Measurements from ENCODE around the gene LRRC63. TPM values are rescaled to one million over a fixed set of nuclear protein-coding genes. Genes with fewer than 3 reads are reported as not detected.

Gene LRRC63
- total RNA-seq, 1 experiment from 2014 or later, result not detected

DNA sequence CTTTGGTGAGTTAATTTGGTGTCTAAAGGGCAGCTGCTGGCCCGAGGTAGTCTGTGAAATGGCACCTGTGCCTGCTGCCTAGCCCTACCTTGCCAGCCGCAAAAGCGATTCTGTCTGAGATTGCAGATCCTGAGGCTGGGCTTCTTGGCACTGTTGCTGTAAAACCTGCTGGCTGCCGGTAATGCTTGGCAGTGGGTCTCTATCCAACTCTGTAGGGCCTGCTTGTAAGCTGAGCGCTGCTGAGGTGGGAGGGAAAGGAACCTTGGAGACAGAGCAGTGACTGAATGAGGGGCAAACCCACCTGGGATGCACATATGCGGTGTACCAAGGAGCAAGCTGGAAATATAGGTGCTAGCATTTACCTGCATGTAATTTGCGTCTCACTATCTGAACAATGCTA, 41.5 kb upstream of the LRRC63 start:
- H3K4me3 ChIP-seq (ENCODE audit: low read depth, low read length), result no peak overlapping the region
- no peak overlapping the region for H3K4me3 Mint-ChIP-seq (ENCODE audit: unreplicated experiment)
- peaks cover 6% of the 10 kb centered on the region for H3K36me3 Mint-ChIP-seq (ENCODE audit: insufficient read depth, unreplicated experiment)
- intact Hi-C loops (cut with micrococcal nuclease; ENCODE audit: unreplicated experiment), result no loop called here
- no peaks in the 10 kb centered on the region for H3K36me3 ChIP-seq (ENCODE audit: control insufficient read depth, insufficient read depth, low read length)
- no peak overlapping the region for H3K27ac Mint-ChIP-seq (ENCODE audit: unreplicated experiment)
- ChIA-PET CTCF (interaction anchor here (1.0 kb wide), 1 partner anchor 121 kb away, joined by 3 read pairs; no protein-coding TSS in a partner anchor), POLR2A (no interaction called here)
- no peaks in the 10 kb centered on the region for H3K9me3 ChIP-seq
- no peaks in the 10 kb centered on the region for H3K27me3 Mint-ChIP-seq (ENCODE audit: insufficient read depth, unreplicated experiment)
- no peaks in the 10 kb centered on the region for H3K27me3 ChIP-seq (replicated peaks; ENCODE audit: control insufficient read depth, insufficient read depth, low read length)
- no peaks in the 10 kb centered on the region for H3K9me3 Mint-ChIP-seq (ENCODE audit: unreplicated experiment)
- BruUV-seq (replicated peaks), result no TSS peak
- no peaks in the 10 kb centered on the region for H3K4me1 ChIP-seq
- no peak for DNase-seq
- no peaks in the 10 kb centered on the region for H3K4me1 Mint-ChIP-seq (ENCODE audit: low read depth, unreplicated experiment)
- TF ChIP-seq, protein P1, sequence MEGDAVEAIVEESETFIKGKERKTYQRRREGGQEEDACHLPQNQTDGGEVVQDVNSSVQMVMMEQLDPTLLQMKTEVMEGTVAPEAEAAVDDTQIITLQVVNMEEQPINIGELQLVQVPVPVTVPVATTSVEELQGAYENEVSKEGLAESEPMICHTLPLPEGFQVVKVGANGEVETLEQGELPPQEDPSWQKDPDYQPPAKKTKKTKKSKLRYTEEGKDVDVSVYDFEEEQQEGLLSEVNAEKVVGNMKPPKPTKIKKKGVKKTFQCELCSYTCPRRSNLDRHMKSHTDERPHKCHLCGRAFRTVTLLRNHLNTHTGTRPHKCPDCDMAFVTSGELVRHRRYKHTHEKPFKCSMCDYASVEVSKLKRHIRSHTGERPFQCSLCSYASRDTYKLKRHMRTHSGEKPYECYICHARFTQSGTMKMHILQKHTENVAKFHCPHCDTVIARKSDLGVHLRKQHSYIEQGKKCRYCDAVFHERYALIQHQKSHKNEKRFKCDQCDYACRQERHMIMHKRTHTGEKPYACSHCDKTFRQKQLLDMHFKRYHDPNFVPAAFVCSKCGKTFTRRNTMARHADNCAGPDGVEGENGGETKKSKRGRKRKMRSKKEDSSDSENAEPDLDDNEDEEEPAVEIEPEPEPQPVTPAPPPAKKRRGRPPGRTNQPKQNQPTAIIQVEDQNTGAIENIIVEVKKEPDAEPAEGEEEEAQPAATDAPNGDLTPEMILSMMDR (IDR thresholded peaks at IDR 0.05; ENCODE audit: insufficient read depth in 1 of 2, low read depth in 1 of 2, low read length in 1 of 2, severe bottlenecking in 1 of 2, unreplicated experiment in 1 of 2), result no peak

DNA sequence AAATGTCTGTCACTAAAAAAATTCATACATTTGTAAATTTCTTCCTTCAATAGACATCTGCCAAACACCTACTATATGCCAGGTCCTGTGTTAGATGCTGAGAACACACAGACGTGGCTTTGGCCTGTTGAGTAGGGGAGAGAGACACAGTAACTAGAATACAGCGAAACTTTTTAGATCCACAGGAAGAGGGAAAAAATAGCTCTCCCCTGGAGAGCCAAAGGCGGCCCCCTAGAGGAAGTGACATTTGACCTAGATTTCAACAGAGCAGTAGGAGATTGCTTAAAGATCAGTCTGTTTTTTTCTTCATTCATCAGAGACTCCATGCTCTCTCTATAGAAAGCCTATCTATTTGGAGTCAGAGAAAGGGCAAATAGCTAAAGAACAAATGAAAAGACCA, 41.0 kb upstream of the LRRC63 start:
- H3K27me3 ChIP-seq (replicated peaks; ENCODE audit: control insufficient read depth, insufficient read depth, low read length), result no peaks in the 10 kb centered on the region
- CTCF ChIA-PET, result interaction anchor here (1.0 kb wide), 1 partner anchor 121 kb away, joined by 3 read pairs; no protein-coding TSS in a partner anchor
- H3K9me3 Mint-ChIP-seq (ENCODE audit: unreplicated experiment), result no peaks in the 10 kb centered on the region
- H3K4me3 Mint-ChIP-seq (ENCODE audit: unreplicated experiment), result no peak overlapping the region
- TF ChIP-seq, protein P1 (IDR thresholded peaks at IDR 0.05; ENCODE audit: insufficient read depth in 1 of 2, low read depth in 1 of 2, low read length in 1 of 2, severe bottlenecking in 1 of 2, unreplicated experiment in 1 of 2), result no peak
- no peak for DNase-seq
- POLR2A ChIA-PET, result no interaction called here
- H3K4me1 Mint-ChIP-seq (ENCODE audit: low read depth, unreplicated experiment), result no peaks in the 10 kb centered on the region
- no peaks in the 10 kb centered on the region for H3K27me3 Mint-ChIP-seq (ENCODE audit: insufficient read depth, unreplicated experiment)
- H3K4me3 ChIP-seq (ENCODE audit: low read depth, low read length), result no peak overlapping the region
- no peaks in the 10 kb centered on the region for H3K36me3 ChIP-seq (ENCODE audit: control insufficient read depth, insufficient read depth, low read length)
- no peaks in the 10 kb centered on the region for H3K9me3 ChIP-seq
- H3K4me1 ChIP-seq, result no peaks in the 10 kb centered on the region
- no peak overlapping the region for H3K27ac Mint-ChIP-seq (ENCODE audit: unreplicated experiment)
- intact Hi-C loops (cut with micrococcal nuclease; ENCODE audit: unreplicated experiment), result no loop called here
- peaks cover 6% of the 10 kb centered on the region for H3K36me3 Mint-ChIP-seq (ENCODE audit: insufficient read depth, unreplicated experiment)
- BruUV-seq (replicated peaks), result no TSS peak

DNA sequence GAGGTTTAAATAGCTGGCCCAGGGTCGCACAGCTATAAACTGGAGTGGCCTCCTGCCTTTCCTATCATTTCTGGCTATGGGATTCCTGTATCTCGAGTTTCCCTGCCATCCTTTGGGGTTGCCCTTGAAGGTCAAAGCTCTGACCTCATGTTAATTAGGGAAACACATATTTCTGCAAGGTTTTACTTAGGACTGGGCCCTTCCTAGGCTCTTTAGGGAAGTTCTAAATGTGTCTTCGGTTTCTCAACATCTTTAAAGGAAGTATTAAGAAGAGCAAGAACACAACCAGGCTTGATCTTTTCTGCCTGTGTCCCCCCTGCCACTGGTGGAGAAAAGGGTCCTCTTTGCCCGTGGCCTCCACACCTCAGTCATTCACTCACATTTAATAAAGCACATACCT, 40.5 kb upstream of the LRRC63 start:
- CTCF ChIA-PET, result interaction anchor here (1.0 kb wide), 1 partner anchor 120 kb away, joined by 3 read pairs; no protein-coding TSS in a partner anchor
- no peaks in the 10 kb centered on the region for H3K9me3 ChIP-seq
- Mint-ChIP-seq H3K36me3 (ENCODE audit: insufficient read depth, unreplicated experiment) (peaks cover 6% of the 10 kb centered on the region), H3K27ac (ENCODE audit: unreplicated experiment) (no peak overlapping the region), H3K4me1 (ENCODE audit: low read depth, unreplicated experiment) (no peaks in the 10 kb centered on the region), H3K4me3 (ENCODE audit: unreplicated experiment) (no peak overlapping the region), H3K9me3 (ENCODE audit: unreplicated experiment) (no peaks in the 10 kb centered on the region), H3K27me3 (ENCODE audit: insufficient read depth, unreplicated experiment) (no peaks in the 10 kb centered on the region)
- intact Hi-C loops (cut with micrococcal nuclease; ENCODE audit: unreplicated experiment), result no loop called here
- H3K4me3 ChIP-seq (ENCODE audit: low read depth, low read length), result no peak overlapping the region
- no peaks in the 10 kb centered on the region for H3K36me3 ChIP-seq (ENCODE audit: control insufficient read depth, insufficient read depth, low read length)
- POLR2A ChIA-PET, result no interaction called here
- H3K4me1 ChIP-seq, result no peaks in the 10 kb centered on the region
- no peaks in the 10 kb centered on the region for H3K27me3 ChIP-seq (replicated peaks; ENCODE audit: control insufficient read depth, insufficient read depth, low read length)
- no peak for DNase-seq
- TF ChIP-seq, protein P1 (IDR thresholded peaks at IDR 0.05; ENCODE audit: insufficient read depth in 1 of 2, low read depth in 1 of 2, low read length in 1 of 2, severe bottlenecking in 1 of 2, unreplicated experiment in 1 of 2), result no peak
- no TSS peak for BruUV-seq (replicated peaks)

Measured in Caco-2 (cell line).